ENCODE measurements around the gene SKAP1. TPM values are rescaled to one million over a fixed set of nuclear protein-coding genes. Genes with fewer than 3 reads are reported as not detected.

The SKAP1 gene
- total and polyA plus RNA-seq, 2 of the 13 experiments (the other 11 are each of a cell fraction or from before 2014, with no cell fraction given), result 0.21 TPM; not detected in 1

GRCh38 chr17:48308581-48308980, 121.4 kb downstream of the SKAP1 start:
- POLR2A ChIA-PET, result interaction anchor here (0.7 kb wide), 1 partner anchor 260 kb away, joined by 3 read pairs; the partner anchor contains the start of gene NFE2L1
- Histone ChIP-seq H2AFZ (ENCODE audit: low read length) (no peak overlapping the region), H4K20me1 (ENCODE audit: insufficient read depth, low read length) (no peaks in the 10 kb centered on the region), H3K36me3 (replicated peaks in 1 of 2; ENCODE audit: control insufficient read depth in 1 of 2, insufficient read depth in 2 of 2, low read length in 2 of 2) (no peaks in the 10 kb centered on the region), H3K9me3 (ENCODE audit: low read length) (no peaks in the 10 kb centered on the region), H3K4me3 (replicated peaks in 1 of 3; ENCODE audit: insufficient read depth in 1 of 3, low read depth in 2 of 3, low read length in 3 of 3) (no peak overlapping the region), H3K4me1 (ENCODE audit: insufficient read depth, low read length) (peaks cover 8% of the 10 kb centered on the region), H3K79me2 (ENCODE audit: insufficient read depth, low read length) (no peaks in the 10 kb centered on the region), H3K9ac (ENCODE audit: insufficient read depth, low read depth, low read length) (no peak overlapping the region), H3K27me3 (ENCODE audit: control insufficient read depth in 1 of 2, insufficient read depth in 2 of 2, low read length in 2 of 2) (peaks cover 0 to 8% of the 10 kb centered on the region in 2 experiments; a peak in 2 of 5 replicates), H3K4me2 (ENCODE audit: low read depth, low read length) (no peak overlapping the region), H3K27ac (ENCODE audit: extremely low read length, insufficient read depth, low read length) (no peak overlapping the region)
- intact Hi-C loops (cut with micrococcal nuclease; ENCODE audit: unreplicated experiment), result no loop called here
- in situ Hi-C loops (cut with HindIII; ENCODE audit: extremely low pct_ligation_motif_present, low pct_unique_long_range_greater_than_20kb), result no loop called here
- CTCF ChIA-PET (ENCODE audit: low intra/inter-chr PET ratio, low total read pairs), result interaction anchor here (1.2 to 2.4 kb wide), 2 partner anchors 310 to 313 kb away, joined by 3 to 24 read pairs; no protein-coding TSS in a partner anchor
- DNase-seq (ENCODE audit: low spot score) (no peak), FAIRE-seq (no peak), ATAC-seq (no peak)
- TF ChIP-seq MLXIP (CRISPR knock-in tag; IDR thresholded peaks at IDR 0.05; ENCODE audit: borderline replicate concordance) (no peak), SMAD1 (CRISPR knock-in tag; IDR thresholded peaks at IDR 0.05; ENCODE audit: borderline replicate concordance, low read depth) (no peak), MEIS2 (CRISPR knock-in tag; IDR thresholded peaks at IDR 0.05) (no peak), ARID3A (IDR thresholded peaks at IDR 0.05; ENCODE audit: low read depth, low read length) (no peak), ARNTL (CRISPR knock-in tag; IDR thresholded peaks at IDR 0.05) (no peak), HES4 (CRISPR knock-in tag; IDR thresholded peaks at IDR 0.05; ENCODE audit: borderline replicate concordance) (no peak), ZNF510 (CRISPR knock-in tag; IDR thresholded peaks at IDR 0.05; ENCODE audit: low read depth) (no peak), ZNF207 (IDR thresholded peaks at IDR 0.05; ENCODE audit: borderline replicate concordance) (no peak)
- BruUV-seq (replicated peaks), result no TSS peak
- 0% methylated on average over 1 of the region's 1 CpG for WGBS (ENCODE audit: low lambda C conversion rate)

All from HepG2 (cell line).